ENCODE measurements around the gene NAV1.
A peak's percentile ranks its signal among the peaks of the same experiment; 100 is the strongest.
"Not testable (repeated sequence)": the region's sequence is repeated elsewhere in the genome, so short reads cannot be mapped to it uniquely, and the experiment has no call there.

The NAV1 gene

DNA sequence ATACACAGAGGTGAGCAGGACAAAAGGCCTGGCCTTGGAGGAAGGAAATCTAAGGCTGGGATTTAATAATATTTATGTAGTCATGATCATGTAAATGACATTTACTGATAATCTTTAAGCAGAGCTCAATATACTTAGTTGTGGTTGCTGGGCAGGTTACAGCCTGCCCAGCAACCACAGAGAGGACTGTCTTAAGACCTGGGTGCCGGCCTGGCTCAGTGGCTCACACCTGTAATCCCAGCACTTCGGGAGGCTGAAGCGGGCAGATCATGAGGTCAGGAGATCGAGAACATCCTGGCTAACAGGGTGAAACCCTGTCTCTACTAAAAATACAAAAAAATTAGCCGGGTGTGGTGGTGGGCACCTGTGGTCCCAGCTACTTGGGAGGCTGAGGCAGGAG, 10.6 kb downstream of the NAV1 start:
- not testable (repeated sequence) for DNase-seq

DNA sequence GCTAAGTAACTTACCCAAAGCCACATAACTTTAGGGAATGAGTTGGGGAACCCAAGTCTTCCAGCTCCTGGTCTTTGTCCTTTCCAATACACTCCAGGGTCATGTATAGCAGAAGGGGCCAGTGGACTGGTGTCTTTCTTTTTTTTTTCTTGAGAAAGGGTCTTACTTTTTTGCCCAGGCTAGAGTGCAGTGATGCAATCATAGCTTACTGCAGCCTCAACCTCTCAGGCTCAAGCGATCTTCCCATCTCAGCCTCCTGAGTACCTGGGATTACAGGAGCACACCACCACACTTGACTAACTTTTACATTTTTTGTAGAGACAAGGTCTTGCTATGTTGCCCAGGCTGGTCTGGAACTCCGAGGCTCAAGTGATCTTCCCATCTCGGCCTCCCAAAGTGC, 12.2 kb downstream of the NAV1 start:
- no peak for DNase-seq

DNA sequence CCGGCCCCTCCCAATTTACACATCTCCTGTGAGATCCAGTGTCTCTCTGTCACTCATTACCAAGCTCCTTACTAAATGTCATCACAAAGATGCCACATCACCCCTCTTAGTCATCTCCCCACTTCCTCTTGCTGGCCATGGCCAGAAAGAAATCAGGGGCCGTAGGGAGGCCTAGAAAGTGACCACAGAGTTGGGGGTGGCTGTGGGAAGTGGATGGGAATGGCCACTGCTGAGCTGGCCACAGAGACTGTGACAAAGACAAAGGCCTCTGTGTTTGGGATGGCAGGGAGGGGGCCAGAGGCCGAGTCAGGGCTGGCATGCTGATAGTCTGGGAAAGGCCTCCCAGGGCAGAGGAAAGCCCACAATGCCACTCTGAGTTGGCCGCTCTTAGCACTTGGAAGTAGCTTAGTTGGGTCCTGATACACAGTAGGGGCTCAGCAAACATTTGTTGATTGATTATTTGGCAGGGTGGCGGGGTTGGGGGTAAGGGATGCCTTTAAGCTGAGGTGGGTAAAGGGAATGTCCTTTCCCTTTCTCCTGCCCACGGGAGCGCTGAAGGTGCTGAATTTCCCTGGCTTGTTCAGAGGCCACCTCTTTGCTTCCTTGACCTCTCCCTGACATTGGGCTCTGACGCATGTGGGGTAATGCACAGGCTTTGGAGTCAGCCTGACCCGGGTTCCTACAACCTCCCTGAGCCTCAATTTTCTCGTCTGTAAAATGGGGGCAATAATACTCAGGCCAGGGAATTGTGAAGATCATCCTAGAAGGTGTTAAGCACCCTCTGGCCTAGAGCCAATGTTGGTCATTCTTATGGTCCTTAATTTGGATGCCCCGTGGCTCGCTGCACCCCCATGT, 13.2 kb downstream of the NAV1 start:
- DNase-seq = no peak

DNA sequence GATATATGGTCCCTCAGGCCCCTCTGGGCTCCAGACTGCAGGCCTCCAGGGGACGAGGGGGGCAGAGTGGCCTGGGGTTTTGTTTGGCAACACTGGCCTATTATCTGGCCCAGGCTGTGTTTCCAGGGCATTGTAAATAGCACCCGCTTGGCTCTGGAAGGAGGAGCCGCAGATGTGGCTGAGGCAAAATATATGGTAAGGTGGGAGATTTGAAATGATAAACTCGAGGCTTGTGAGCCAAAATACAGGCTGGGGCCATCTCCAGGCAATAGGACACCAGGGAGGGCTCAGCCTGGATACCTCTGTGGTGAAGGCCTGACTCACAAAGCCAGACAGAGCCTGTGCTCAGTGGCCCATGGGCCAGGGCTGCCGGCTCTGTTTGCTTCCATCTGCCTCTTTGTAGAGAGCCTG, 14.0 kb downstream of the NAV1 start:
- no peak for DNase-seq

DNA sequence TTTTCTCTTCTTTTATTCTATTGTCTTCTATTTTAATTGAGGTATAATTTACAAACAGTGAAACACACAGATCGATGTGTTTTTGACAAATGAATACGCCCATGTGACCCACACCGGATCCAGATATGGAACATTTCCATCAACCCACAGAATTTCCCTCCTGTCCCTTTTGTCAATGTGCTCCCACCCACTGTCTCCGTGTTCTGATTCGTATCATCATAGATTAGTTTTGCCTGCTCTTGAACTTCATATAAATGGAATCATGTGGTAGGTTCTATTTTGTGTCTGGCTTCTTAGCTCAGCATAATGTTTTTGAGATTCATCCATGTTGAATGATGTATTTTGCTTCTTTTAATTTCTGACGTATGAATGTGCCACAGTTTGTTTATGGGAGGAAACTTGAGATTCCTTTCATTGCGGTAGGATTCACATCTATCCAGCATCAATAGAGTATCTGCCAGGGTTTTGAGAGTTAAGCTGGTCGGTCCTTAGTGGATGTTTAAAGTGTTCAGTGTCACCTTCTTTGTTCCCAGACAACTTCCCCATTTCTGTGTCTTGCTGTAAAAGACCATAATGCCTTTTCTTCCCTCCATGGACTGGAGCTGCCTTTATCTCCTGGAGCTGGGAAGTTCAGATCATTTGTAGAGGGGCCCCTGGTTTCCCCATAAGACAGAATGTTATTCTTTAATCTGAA, 14.7 kb downstream of the NAV1 start:
- DNase-seq = no peak

DNA sequence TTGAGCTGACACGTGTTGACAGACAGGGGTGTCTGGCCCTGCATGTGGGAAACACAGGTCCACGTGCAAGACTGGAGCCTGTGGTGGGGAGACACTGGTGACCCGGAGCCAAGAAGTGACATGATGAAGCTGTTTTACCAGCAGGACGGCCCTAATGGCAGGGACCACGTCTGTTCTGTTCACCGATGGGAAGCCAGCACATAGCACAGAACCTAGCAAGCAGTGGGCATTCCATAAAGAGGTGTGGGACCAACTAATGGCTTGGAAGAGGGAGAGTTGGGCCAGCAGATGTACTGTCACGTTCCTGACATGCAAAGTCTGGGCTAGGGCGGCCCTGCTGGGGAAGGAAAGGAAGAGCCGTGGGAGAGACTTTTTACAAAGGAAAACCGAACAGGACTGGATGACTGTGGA, 15.3 kb downstream of the NAV1 start:
- no peak for DNase-seq

DNA sequence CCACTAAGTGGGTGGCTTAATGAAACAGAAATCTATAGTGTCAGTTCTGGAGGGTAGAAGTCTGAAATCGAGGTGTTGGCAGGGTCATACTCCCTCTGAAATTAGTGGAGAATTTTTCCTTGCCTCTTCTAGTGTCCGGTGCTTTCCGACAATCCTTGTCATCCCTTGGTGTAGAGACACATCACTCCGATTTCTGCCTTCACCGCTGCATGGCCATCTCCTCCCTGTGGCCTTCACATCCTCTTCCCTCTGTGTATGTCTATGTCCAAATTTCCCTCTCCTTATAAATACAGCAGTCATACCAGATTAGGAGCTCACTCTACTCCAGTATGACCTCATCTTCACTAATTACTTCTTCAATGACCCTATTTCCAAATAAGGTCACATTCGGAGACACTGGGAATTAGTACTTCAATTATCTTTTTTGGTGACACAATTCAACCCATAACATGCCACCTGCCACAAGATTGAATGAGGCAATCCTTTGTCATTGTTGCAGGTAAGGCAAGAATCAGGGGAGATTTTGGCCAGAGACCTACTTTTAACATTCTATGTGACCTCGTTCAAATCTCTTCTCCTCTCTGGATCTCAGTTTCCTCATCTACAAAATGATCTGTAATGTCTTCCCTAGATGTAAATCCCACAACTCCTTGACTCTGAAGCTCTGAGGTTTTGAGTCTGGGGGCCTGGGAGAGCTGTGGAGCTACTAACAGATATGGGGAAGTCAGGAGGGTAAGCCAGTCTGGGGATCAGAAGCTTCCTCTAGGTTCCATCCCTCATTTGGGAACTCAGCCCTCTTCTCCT, 16.1 kb downstream of the NAV1 start:
- no peak for DNase-seq

DNA sequence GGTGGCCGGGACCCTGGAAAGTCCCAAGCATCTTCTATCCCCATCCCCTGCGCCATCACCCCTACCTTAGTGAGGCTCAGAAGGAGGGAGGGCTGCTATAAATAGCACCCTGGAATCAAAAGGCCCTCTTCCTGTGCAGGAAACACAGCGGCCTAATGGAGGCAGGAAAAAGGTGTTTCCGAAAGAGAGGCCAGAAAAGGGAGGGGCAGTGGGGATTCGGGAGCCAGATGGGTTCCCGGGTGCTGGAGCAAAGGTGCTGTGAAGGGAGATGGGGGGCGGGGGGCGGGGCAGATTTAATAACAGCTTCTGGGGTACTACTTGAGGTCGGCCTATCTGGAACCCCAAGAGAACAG, 16.6 kb downstream of the NAV1 start:
- no peak for DNase-seq

DNA sequence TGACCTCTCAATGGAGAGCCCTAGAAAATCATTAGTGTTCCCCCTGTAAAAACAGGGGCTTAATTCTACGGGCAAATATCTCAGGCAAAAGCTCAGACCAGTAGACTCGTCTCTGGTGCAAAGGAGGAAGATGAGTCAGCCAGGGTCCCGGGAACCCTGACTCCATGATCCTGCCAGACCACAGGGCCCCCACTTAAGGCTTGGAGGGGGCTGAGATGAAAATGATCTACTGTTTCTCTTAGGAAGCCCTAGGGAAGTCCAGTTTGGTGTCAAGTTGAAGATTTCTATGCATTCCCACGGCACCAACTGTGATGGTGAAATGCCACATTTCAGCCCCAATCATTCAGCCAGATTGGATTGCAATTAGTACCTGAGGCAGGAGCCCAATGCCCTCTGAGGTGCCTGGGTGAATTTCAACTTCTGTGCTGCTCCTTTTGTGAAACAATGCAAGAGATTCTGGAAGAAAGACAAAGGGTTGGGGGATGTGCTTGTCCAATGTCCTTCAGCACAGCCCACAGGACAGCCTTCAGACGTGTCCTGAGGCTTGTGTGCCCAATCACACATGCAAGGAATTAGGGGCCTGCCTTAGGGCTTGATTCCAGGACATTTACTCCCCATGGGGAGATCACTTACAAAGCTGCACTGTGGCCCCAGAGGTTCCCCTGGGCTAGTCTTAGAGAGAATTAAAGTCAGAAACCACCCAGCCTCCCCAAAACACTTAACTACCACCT, 18.1 kb downstream of the NAV1 start:
- no peak for DNase-seq

DNA sequence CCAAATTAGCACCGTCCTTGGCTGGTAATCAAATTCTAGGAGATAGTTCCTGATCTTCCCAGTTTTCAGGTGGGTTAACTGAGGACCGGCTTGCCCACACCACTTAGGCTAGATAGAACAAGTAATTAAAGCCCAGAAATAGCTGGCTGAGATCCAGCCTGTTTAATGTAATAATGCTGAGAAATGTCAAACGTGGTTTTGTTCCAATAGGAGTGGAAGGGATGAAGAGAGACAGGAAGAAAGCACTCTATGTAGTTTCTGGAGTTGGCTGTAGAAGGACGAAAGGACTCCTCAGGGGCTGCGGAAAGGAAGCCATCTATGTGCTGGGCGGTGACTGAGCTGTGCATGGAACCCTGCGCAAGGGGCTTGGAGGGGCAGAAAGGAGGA, 18.6 kb downstream of the NAV1 start:
- DNase-seq = no peak

DNA sequence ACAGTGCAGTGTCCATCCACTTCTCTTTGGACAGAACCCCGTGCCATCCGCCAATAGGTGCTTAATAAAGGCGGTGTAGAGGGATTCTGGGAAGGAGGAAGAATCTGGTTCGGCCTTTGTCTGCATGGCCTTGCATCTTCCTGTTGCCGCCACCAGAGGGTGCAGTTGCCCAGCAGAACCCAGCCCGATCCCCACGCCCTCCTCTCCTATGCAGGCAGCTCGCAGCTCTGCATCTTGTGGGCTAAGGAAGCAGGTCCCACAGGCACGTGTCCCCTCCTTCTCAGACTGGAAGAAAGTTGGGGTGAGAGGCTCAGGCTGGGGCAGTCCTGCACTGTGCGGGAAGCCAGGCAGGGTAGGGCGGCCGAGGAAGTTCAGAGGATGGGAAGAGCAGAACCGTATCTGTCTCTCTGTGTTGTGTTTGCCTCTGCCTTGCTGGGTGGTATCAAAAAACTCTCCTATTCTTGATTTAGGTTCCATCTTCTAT, 20.8 kb downstream of the NAV1 start:
- peak; percentile 55 for DNase-seq

DNA sequence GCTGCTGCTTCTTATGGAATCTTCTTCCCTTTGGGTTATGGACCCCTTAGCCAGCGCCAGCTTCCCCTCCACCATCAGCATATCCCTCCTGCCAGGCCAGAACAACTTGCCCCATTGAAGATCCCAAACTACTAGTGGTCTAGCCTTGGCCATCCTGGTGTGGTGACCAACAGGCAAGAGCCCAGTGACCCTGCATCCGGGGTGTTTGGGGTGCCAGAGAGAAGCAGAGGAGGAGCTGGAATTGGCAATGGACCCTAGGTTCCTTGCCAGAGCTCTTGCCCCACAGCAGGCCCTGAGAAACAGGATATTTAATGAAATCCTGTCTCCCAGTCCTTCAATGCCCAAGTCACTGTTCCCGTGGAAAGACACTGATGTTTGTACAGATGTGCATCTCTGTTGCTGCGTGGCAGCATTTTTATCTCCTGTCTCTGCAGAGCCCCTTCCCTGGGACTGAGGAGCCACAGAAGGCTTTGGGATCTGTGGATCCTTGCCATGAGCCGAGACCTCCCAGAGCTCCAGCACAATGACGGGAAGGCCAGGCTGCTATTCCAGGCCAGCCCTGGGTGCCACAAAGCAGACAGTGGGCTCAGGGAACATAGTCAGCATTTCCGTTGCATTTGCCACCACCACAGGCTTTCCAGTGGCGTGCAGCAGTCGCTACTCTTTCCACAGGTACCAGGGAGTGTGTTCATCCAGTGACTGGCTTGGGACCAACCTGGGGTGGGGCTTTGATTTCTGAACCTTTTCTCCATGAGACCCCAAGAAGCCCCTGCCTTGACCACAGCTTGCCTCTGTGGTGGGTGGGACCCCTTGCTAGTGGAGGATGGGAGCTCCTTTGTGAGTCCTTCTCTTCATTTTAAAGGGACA, 21.6 kb downstream of the NAV1 start:
- DNase-seq = no peak

DNA sequence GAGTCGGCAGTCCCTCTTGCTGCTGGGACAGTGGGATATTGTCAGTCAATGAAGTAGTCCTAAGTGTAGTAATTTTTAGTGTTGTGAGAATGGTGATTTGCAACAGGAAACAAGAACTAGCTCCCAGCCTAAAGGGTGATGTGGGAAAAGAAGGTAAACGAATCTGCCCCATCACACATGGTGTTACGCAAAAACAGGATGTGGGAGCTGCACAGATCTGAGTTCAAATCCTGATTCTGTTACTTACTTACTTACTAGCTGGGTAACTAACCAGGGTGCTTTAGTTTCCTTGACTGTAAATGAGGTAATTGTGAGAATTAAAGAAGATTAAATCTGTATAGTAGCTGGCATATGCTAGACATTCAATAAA, 22.3 kb downstream of the NAV1 start:
- DNase-seq = no peak

DNA sequence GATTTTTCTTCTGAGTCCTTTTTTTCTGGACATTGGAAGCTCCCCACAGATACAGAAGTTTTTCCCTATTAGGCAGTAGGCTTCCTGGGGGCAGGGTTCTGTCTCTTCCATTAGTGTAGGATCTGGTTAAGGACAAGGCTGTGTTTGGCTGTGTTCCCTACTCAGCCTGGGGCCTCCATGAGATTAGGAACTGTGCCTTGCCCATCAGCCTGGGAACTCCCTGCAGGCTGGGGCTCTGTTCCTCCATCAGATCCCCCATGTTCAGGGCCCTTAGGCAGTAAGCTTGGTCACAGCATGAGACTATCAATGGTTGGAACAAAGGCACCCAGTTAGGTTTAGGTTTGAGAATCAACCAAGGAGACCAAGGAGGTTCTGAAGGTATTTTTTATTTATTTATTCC, 22.7 kb downstream of the NAV1 start:
- no peak for DNase-seq

DNA sequence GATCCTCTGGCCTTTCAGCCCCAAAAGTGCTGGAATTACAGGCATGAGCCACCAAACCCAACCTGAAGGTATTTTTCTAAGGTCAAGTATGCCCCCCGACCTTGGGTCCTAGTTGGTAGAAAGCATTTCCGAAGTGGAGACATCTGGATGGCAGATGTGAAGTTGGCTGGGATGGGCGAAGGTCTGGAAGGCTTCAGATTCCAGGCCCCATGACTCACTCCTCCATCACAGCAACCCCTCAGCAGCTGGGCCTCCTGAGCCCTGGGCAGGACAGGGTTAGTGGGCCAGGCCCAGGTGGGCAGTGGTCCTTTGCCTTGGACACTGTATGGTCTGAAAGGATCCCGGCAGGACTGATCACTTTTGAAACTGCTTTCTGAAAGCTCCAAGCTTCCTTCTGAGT, 23.3 kb downstream of the NAV1 start:
- no peak for DNase-seq

DNA sequence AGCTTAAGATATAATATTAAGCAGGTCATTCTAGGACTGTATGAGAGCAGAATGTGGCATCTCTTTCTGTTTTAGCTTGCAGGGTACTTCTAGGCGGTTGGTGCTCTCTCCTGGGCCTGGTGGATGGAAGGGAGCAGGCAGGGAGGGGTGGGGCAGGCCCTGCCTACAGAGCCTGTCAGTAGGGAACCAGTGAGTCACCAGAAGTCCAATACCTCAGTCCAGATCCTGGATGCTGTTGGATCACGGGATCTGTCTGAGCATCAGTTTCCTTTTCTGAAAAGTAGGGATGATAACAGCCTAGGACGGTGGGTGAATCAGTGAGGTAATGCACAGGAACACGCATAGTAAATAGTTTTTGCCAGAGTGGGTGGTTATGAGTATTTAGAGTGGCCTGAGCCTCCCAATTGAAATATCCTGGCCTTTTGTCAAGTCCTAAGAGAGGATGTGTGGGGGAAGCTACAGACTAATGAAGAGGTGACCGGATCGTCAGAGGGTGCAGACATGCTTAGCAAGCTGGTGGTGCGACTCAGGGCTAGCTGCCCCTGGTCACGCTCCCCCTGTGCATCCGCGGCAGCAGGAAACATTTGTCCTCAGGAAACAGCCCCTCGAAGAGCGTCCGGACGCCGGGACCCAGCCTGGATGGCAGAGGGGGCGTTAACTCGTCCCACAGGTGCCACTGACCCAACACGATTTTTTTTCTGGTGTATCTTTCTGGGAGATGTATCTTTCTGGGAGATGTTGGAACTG, 23.9 kb downstream of the NAV1 start:
- no peak for DNase-seq

DNA sequence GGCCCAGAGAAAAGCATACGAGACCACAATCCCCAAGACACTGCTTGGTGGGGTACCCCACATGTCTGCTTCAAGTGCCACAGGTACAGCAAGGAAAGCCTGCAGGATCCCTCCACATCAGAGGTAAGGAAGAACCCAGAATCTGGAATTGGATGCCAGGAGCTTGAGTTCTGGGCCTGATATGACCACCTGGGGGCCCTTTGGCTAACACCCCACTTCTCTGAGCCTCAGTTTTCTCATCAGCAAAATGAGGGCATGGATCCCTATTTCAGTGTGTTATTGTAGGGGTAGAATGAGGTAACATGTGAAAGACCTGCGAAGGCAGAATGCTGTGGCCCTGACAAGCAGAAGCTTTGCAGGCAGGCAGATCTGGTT, 24.5 kb downstream of the NAV1 start:
- DNase-seq = no peak

DNA sequence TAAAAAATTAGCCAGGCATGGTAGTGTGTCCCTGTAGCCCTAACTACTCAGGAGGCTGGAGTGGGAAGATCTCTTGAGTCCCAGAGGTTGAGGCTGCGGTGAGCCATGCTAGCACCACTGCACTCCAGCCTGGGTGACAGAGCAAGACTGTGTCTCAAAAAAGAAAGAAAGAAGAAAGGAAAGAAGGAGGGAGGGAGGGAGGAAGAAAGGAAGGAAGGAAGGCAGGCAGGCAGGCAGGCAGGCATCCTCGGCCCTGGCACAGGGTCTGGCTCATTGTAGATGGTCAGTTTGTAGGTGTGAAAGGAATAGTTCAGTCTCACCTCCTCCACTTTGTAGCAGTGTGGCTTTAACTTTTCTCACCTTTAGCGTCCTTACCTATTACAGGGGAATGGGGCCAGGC, 25.0 kb downstream of the NAV1 start:
- no peak for DNase-seq

DNA sequence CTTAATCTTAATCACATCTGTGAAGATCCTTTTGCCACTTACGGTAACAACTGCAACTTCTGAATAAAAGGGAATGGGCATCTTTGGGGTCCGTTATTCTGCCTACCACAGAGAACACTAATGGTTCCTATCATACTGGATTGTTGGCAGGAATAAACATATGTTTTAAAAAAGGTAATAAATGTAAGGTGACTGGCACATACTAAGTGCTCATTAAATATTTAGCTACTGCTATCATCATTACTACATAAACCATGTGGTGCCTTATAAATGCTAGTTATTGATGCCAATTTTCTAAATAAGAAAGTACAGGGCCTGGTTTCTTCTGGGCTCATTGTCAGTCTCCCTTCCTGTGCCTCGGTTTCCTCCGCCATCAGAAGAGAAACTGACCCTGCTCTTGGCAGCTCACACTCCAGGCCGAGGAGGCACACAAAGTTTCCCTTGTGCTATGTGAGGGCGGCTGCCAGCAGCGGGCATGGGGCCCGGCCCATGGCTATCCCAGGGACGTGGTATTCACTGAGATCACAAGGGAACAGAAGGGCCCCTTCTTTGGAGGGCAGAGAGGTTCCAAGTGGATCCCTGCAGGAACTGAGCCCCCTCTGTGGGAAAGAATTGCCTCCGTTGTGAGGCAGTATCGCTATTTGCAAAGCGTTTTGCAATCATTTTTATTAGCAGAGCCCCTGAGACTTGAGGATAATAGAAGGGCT, 26.2 kb downstream of the NAV1 start:
- no peak for DNase-seq

DNA sequence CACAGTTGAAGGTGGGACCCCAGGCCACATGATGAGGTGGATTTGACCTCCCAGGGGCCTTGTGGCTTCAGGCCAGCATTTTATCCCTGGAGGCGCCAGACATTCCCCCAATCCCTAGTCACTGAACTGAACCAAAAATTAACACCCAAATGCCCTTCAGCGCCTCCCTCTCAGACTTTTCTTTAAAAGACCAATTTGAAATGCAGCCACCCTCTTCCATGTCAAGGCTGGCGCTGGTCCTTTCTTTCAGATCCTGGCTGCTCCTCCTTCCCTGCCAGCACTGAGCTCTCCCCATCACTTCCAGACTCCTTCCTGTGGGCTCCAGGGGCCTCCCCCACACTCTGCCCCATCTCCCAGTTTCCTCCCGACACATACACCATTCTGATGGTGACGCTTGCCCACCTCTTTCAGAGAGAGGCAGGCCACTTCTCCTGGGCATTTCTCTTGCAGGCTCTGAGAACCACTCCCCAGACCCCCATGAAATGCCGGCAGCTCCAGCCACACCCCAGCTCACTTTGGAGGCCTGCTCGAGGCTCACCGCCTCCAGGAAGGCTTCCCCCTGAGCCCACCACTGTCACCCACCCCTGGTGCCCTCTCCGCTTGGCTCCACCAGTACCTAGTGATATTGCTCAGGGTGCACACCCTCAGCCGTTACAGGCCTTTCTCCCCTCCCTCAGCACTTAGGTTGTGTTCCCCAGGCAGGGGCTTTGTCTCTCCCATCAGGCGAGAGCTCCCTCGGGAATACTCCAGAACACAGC, 27.0 kb downstream of the NAV1 start:
- no peak for DNase-seq
